ENCODE results near the gene PRKN. TPM values are rescaled to one million over a fixed set of nuclear protein-coding genes. Genes with fewer than 3 reads are reported as not detected.

The PRKN gene
- total RNA-seq, 4 donors from 2014 or later = 9.6 to 17.0 (median 11.6) TPM

- TF ChIP-seq, protein P1, sequence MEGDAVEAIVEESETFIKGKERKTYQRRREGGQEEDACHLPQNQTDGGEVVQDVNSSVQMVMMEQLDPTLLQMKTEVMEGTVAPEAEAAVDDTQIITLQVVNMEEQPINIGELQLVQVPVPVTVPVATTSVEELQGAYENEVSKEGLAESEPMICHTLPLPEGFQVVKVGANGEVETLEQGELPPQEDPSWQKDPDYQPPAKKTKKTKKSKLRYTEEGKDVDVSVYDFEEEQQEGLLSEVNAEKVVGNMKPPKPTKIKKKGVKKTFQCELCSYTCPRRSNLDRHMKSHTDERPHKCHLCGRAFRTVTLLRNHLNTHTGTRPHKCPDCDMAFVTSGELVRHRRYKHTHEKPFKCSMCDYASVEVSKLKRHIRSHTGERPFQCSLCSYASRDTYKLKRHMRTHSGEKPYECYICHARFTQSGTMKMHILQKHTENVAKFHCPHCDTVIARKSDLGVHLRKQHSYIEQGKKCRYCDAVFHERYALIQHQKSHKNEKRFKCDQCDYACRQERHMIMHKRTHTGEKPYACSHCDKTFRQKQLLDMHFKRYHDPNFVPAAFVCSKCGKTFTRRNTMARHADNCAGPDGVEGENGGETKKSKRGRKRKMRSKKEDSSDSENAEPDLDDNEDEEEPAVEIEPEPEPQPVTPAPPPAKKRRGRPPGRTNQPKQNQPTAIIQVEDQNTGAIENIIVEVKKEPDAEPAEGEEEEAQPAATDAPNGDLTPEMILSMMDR (IDR thresholded peaks at IDR 0.05; ENCODE audit: low read depth) = no peak
These were observed 492.9 kb downstream of the PRKN start for GRCh38 chr6:162234631-162235030.

DNA sequence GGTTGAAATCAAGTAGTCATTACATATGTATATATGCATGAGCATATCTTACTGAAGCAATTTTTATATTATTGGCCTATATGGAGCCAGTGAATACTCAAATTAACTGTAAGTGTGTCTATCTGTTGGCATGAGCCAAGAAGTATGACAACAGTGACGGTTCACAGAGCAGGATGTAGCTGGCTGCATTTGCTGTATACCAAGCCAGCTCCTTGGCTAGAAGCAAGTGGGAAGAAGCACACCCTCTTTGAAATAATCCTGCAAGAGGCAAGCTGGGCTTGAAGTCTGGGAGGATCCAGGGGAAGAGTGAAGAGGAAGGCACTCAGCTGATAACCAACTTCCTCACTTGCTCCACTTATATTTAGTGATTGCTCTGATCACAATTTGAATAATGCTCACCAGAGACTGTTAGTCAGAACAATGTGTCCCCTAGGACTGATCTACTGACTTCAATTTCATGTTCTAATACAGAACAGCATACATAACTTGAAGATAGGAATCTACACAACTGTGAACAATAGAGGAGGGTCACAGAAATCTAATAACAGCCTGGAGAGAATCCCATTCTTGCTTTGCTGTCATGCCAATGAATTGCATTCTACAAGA, 497.3 kb downstream of the PRKN start:
- TF ChIP-seq, protein P1 (IDR thresholded peaks at IDR 0.05; ENCODE audit: low read depth) = no peak

DNA sequence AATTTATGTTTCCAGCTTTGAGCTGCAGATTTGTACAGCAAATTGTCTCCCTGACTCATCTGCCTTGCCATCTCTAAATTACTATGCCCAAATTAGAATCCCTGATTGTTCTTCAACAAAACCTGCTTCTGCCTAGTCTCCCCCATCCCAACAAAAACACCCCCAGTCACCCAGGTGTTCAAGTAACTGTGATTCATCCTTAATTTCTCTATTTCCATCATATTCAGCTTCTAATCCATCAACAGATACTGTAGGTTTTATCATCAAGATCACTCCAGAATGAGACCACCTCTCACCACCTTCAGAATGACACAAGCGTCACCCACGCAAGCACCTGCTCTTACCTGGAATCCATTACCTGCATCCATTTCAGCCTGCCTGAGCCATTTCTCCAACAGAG, 498.5 kb downstream of the PRKN start:
- TF ChIP-seq, protein P1 (IDR thresholded peaks at IDR 0.05; ENCODE audit: low read depth) = no peak

DNA sequence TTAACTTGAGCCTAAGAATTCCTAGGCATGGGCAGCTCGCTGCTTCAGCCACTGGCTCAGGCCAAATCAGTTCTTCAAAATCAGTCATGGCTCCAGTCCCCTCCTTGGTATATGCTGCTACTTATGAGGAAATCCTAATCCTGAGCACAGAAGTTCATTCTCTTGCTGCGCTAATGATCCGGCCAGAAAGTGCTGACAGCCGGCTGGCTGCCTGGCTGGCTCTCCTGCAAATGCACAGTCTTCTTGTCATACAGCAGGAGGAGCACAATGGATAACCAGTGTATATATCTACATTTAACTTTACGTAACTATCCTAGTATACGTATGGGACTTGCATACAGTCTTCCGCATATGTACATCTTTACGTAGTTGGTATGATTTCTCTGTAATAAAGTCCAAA, 500.8 kb downstream of the PRKN start:
- TF ChIP-seq, protein P1 (IDR thresholded peaks at IDR 0.05; ENCODE audit: low read depth) = no peak

DNA sequence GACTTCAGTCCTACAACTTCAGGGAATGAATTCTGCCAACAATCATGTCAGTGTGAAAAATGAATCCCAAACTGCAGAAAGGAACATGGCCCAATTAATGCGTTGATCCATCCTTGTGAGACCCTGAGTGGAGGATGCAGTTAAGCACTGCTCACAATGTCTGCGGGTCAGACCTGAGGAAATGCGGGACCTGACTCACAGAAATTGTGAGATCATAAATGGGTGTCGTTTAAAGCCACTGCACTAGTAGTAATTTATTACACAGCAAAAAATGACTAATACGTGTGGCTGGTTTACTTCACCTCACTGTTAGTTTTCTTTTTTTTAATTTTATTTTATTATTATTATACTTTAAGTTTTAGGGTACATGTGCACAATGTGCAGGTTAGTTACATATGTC, 505.0 kb downstream of the PRKN start:
- TF ChIP-seq, protein P1 (IDR thresholded peaks at IDR 0.05; ENCODE audit: low read depth) = no peak

- TF ChIP-seq, protein P1 (IDR thresholded peaks at IDR 0.05; ENCODE audit: low read depth) = no peak
These were observed 506.7 kb downstream of the PRKN start for GRCh38 chr6:162220876-162221275.

GRCh38 chr6:162219266-162219665, 508.3 kb downstream of the PRKN start:
- TF ChIP-seq, protein P1 (IDR thresholded peaks at IDR 0.05; ENCODE audit: low read depth) = no peak
